WTC11 (cell line): ENCODE results near the gene TTR. TPM values are rescaled to one million over a fixed set of nuclear protein-coding genes. Genes with fewer than 3 reads are reported as not detected.

Experiments
- ATAC-seq: fragments of 200-7000 bp; cut with Tn5 transposase; 2 replicates; pipeline ENCODE4 v1.10.0; 2021; ENCODE audit warnings: mild to moderate bottlenecking, moderate library complexity
- CTCF ChIA-PET: fragments of 300-600 bp; sonication (Branson Sonifier 250); formaldehyde crosslinking; loops from one replicate; lab custom pipeline; 2021; ENCODE audit warnings: antibody characterized with exemption; lab: Charles Lee
- POLR2A ChIA-PET: fragments of 350-600 bp; sonication (Branson Sonifier 250); formaldehyde crosslinking; loops from one replicate; lab custom pipeline; 2021; ENCODE audit warnings: antibody characterized with exemption; lab: Charles Lee
- DNase-seq: peaks from one replicate; pipeline ENCODE4 v3.0.0; 2021; ENCODE audit warnings: low spot score
- H3K27ac Mint-ChIP-seq: 2 replicates; pipeline ENCODE4 v1.8.0; 2021; ENCODE audit warnings: mixed read lengths
- H3K27me3 Mint-ChIP-seq: 2 replicates; pipeline ENCODE4 v1.8.0; 2021; ENCODE audit warnings: low read depth, mild to moderate bottlenecking, moderate library complexity, mixed read lengths
- H3K36me3 Mint-ChIP-seq: 2 replicates; pipeline ENCODE4 v1.8.0; 2021; ENCODE audit warnings: mixed read lengths
- H3K4me1 Mint-ChIP-seq: 2 replicates; pipeline ENCODE4 v1.8.0; 2022; ENCODE audit warnings: mixed read lengths
- H3K4me3 Mint-ChIP-seq: 2 replicates; pipeline ENCODE4 v1.8.0; 2021; ENCODE audit warnings: mild to moderate bottlenecking, moderate library complexity, mixed read lengths
- H3K9me3 Mint-ChIP-seq: 2 replicates; pipeline ENCODE4 v1.8.0; 2021; ENCODE audit warnings: mixed read lengths
- CBFB ChIP-seq: sonication (generic); formaldehyde crosslinking; IDR thresholded peaks from 2 replicates; pipeline ENCODE4 v1.8.1; 2022; ENCODE audit warnings: mild to moderate bottlenecking, low read depth, missing genetic modification reagents
- EMX1 ChIP-seq: fragments of 250-450 bp; sonication (Bioruptor Pico); IDR thresholded peaks from 2 replicates; pipeline ENCODE4 v1.8.0; 2021; ENCODE audit warnings: mild to moderate bottlenecking
- ERG ChIP-seq: fragments of 250-450 bp; sonication (Bioruptor Pico); IDR thresholded peaks from 2 replicates; pipeline ENCODE4 v1.8.0; 2021; ENCODE audit warnings: mild to moderate bottlenecking
- GABPB1 ChIP-seq: sonication (generic); formaldehyde crosslinking; IDR thresholded peaks from 2 replicates; pipeline ENCODE4 v1.8.1; 2023; ENCODE audit warnings: mild to moderate bottlenecking, missing genetic modification reagents
- GRHL2 ChIP-seq: fragments of 250-450 bp; sonication (Bioruptor Pico); IDR thresholded peaks from 2 replicates; pipeline ENCODE4 v1.8.0; 2022; ENCODE audit warnings: mild to moderate bottlenecking, moderate library complexity; ENCODE audit not compliant: insufficient replicate concordance, severe bottlenecking
- IRF2 ChIP-seq: sonication (generic); formaldehyde crosslinking; IDR thresholded peaks from 2 replicates; pipeline ENCODE4 v1.8.0; 2022; ENCODE audit warnings: low read depth, missing genetic modification reagents, borderline replicate concordance
- JAZF1 ChIP-seq: fragments of 250-450 bp; sonication (Bioruptor Pico); IDR thresholded peaks from 2 replicates; pipeline ENCODE4 v1.9.0; 2021; ENCODE audit warnings: moderate library complexity, mild to moderate bottlenecking, inconsistent platforms
- NR1H2 ChIP-seq: sonication (generic); formaldehyde crosslinking; IDR thresholded peaks from 2 replicates; pipeline ENCODE4 v1.9.0; 2021; ENCODE audit warnings: mild to moderate bottlenecking, moderate library complexity, missing genetic modification reagents
- PREB ChIP-seq: sonication (generic); formaldehyde crosslinking; IDR thresholded peaks from 2 replicates; pipeline ENCODE4 v1.8.1; 2022; ENCODE audit warnings: mild to moderate bottlenecking, missing genetic modification reagents, moderate library complexity, borderline replicate concordance
- PRRX2 ChIP-seq: fragments of 250-450 bp; sonication (Bioruptor Pico); IDR thresholded peaks from 2 replicates; pipeline ENCODE4 v1.8.0; 2021; ENCODE audit warnings: mild to moderate bottlenecking
- RELA ChIP-seq: sonication (generic); formaldehyde crosslinking; IDR thresholded peaks from 2 replicates; pipeline ENCODE4 v1.8.1; 2022; ENCODE audit warnings: missing genetic modification reagents, mild to moderate bottlenecking, borderline replicate concordance
- TCF7 ChIP-seq: sonication (generic); formaldehyde crosslinking; IDR thresholded peaks from 2 replicates; pipeline ENCODE4 v1.8.0; 2022; ENCODE audit warnings: mild to moderate bottlenecking, low read depth, missing genetic modification reagents, moderate library complexity
- ZNF138 ChIP-seq: sonication (generic); formaldehyde crosslinking; conservative IDR thresholded peaks from 2 replicates; pipeline ENCODE4 v1.8.1; 2022; ENCODE audit warnings: mild to moderate bottlenecking, moderate library complexity, missing genetic modification reagents
- ZNF232 ChIP-seq: sonication (generic); formaldehyde crosslinking; IDR thresholded peaks from 2 replicates; pipeline ENCODE4 v1.8.0; 2022; ENCODE audit warnings: mild to moderate bottlenecking, missing genetic modification reagents
- ZNF317 ChIP-seq: sonication (generic); formaldehyde crosslinking; IDR thresholded peaks from 2 replicates; pipeline ENCODE4 v1.8.1; 2023; ENCODE audit warnings: low read depth, mild to moderate bottlenecking, moderate library complexity, missing genetic modification reagents, borderline replicate concordance
- ZNF416 ChIP-seq: fragments of 250-450 bp; sonication (Bioruptor Pico); IDR thresholded peaks from 2 replicates; pipeline ENCODE4 v1.9.0; 2021; ENCODE audit warnings: mild to moderate bottlenecking, inconsistent platforms
- total RNA-seq: library from RNA; stranded (reverse); gene quantifications from 3 replicates; pipeline ENCODE4 v1.2.3, GENCODE V29; 2021
- TF ChIP-seq, protein P1 (sequence below): fragments of 250-450 bp; sonication (Bioruptor Pico); IDR thresholded peaks from 2 replicates; pipeline ENCODE4 v1.9.0; 2021; ENCODE audit warnings: moderate library complexity, mild to moderate bottlenecking, inconsistent platforms, borderline replicate concordance
- TF ChIP-seq, protein P2 (sequence below): sonication (generic); formaldehyde crosslinking; IDR thresholded peaks from 2 replicates; pipeline ENCODE4 v1.8.0; 2022; ENCODE audit warnings: mild to moderate bottlenecking, missing genetic modification reagents
- TF ChIP-seq, protein P3 (sequence below): sonication (generic); formaldehyde crosslinking; IDR thresholded peaks from 2 replicates; pipeline ENCODE4 v1.8.1; 2022; ENCODE audit warnings: missing genetic modification reagents, borderline replicate concordance
- TF ChIP-seq, protein P4 (sequence below): fragments of 250-450 bp; sonication (Bioruptor Pico); conservative IDR thresholded peaks from 2 replicates; pipeline ENCODE4 v1.9.0; 2021; ENCODE audit warnings: mild to moderate bottlenecking
- TF ChIP-seq, protein P5 (sequence below): sonication (generic); formaldehyde crosslinking; IDR thresholded peaks from 2 replicates; pipeline ENCODE4 v1.8.0; 2022; ENCODE audit warnings: mild to moderate bottlenecking, missing genetic modification reagents
- TF ChIP-seq, protein P6 (sequence below): sonication (generic); formaldehyde crosslinking; conservative IDR thresholded peaks from 2 replicates; pipeline ENCODE4 v1.8.1; 2023; ENCODE audit warnings: mild to moderate bottlenecking, low read depth, missing genetic modification reagents, moderate library complexity

TTR gene
- total RNA-seq, 1 experiment from 2014 or later: 1.0 TPM

- H3K4me1 Mint-ChIP-seq: 0 out of 2 replicates have a peak, but pooled peaks cover 2% of the 10 kb centered on the region
- H3K36me3 Mint-ChIP-seq: no peaks in the 10 kb centered on the region
- no peak overlapping the region for H3K4me3 Mint-ChIP-seq
- DNase-seq: no peak
- 0 out of 2 replicates have a peak, but pooled peaks cover 3% of the 10 kb centered on the region for H3K9me3 Mint-ChIP-seq
- TF ChIP-seq PRRX2 (no peak), IRF2 (CRISPR knock-in tag) (no peak), CBFB (CRISPR knock-in tag) (no peak), ZNF416 (CRISPR knock-in tag) (no peak), PREB (CRISPR knock-in tag) (no peak), NR1H2 (CRISPR knock-in tag) (no peak), GRHL2 (CRISPR knock-in tag) (no peak), JAZF1 (CRISPR knock-in tag) (no peak), ZNF232 (CRISPR knock-in tag) (no peak), ZNF138 (CRISPR knock-in tag) (no peak)
- TF ChIP-seq, protein P1, sequence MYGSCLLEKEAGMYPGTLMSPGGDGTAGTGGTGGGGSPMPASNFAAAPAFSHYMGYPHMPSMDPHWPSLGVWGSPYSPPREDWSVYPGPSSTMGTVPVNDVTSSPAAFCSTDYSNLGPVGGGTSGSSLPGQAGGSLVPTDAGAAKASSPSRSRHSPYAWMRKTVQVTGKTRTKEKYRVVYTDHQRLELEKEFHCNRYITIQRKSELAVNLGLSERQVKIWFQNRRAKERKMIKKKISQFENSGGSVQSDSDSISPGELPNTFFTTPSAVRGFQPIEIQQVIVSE (CRISPR knock-in tag): no peak
- TF ChIP-seq, protein P2, sequence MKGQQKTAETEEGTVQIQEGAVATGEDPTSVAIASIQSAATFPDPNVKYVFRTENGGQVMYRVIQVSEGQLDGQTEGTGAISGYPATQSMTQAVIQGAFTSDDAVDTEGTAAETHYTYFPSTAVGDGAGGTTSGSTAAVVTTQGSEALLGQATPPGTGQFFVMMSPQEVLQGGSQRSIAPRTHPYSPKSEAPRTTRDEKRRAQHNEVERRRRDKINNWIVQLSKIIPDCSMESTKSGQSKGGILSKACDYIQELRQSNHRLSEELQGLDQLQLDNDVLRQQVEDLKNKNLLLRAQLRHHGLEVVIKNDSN: no peak
- no peak overlapping the region for H3K27ac Mint-ChIP-seq
- no peaks in the 10 kb centered on the region for H3K27me3 Mint-ChIP-seq
- ATAC-seq: no peak
- POLR2A ChIA-PET: no interaction called here
- CTCF ChIA-PET: no interaction called here
Observed at GRCh38 chr18:31578126-31578525, 13.6 kb upstream of the TTR start.

DNA sequence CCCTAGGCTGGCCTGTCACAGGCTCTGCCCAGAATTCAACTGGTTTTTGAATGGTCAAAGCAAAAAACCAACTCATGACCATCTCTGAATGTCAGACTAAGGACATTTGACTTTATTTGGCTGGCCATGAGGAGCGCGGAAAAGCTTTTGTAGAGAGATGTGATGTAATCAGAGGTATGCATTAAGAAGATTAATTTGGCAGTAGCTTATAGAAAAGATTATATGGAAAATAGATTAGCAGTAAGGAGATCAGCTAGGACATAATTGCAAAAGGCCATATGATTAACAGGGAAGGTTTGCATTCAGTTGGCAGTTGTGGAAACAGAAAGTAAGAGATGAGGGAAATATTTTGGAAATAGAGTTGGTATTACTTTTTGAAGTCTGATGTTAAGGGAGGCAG, 12.3 kb upstream of the TTR start:
- 0 out of 2 replicates have a peak, but pooled peaks cover 3% of the 10 kb centered on the region for H3K9me3 Mint-ChIP-seq
- DNase-seq (no peak), ATAC-seq (no peak)
- ChIA-PET CTCF (interaction anchor here (1.2 kb wide), 1 partner anchor 23 kb away, joined by 5 read pairs; no protein-coding TSS in a partner anchor), POLR2A (no interaction called here)
- no peaks in the 10 kb centered on the region for H3K36me3 Mint-ChIP-seq
- H3K4me1 Mint-ChIP-seq: 0 out of 2 replicates have a peak, but pooled peaks cover 2% of the 10 kb centered on the region
- no peaks in the 10 kb centered on the region for H3K27me3 Mint-ChIP-seq
- no peak overlapping the region for H3K4me3 Mint-ChIP-seq
- H3K27ac Mint-ChIP-seq: no peak overlapping the region
- TF ChIP-seq, protein P3, sequence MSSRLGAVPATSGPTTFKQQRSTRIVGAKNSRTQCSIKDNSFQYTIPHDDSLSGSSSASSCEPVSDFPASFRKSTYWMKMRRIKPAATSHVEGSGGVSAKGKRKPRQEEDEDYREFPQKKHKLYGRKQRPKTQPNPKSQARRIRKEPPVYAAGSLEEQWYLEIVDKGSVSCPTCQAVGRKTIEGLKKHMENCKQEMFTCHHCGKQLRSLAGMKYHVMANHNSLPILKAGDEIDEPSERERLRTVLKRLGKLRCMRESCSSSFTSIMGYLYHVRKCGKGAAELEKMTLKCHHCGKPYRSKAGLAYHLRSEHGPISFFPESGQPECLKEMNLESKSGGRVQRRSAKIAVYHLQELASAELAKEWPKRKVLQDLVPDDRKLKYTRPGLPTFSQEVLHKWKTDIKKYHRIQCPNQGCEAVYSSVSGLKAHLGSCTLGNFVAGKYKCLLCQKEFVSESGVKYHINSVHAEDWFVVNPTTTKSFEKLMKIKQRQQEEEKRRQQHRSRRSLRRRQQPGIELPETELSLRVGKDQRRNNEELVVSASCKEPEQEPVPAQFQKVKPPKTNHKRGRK: no peak
- TF ChIP-seq, protein P4, sequence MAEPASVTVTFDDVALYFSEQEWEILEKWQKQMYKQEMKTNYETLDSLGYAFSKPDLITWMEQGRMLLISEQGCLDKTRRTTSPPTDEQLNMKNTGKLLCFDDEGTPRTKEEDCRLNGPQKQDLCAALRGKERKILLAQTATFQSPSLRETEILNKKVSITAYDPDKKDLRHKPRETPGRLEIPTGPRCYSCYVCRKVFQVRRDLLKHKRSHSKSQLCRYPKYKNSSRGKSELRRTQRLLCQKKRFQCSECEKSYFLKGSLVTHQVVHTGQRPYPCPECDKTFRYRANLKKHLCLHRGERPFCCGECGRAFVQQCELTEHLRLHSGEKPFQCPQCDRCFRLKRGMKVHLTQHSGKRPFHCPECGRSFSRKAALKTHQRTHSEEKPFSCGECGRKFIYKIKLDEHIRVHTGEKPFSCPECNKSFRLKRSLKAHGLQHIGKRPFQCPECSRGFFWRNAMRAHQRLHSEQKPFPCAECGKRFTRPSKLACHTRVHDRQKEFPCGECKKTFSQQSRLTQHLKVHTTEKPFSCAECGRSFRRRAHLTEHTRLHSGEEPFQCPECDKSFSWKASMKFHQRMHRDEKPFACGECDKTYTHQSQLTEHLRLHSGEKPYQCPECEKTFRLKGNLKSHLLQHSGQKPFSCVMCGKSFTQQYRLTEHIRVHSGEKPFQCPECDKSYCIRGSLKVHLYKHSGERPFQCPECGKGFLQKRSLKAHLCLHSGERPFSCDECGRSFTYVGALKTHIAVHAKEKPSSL (CRISPR knock-in tag): no peak
- TF ChIP-seq, protein P5, sequence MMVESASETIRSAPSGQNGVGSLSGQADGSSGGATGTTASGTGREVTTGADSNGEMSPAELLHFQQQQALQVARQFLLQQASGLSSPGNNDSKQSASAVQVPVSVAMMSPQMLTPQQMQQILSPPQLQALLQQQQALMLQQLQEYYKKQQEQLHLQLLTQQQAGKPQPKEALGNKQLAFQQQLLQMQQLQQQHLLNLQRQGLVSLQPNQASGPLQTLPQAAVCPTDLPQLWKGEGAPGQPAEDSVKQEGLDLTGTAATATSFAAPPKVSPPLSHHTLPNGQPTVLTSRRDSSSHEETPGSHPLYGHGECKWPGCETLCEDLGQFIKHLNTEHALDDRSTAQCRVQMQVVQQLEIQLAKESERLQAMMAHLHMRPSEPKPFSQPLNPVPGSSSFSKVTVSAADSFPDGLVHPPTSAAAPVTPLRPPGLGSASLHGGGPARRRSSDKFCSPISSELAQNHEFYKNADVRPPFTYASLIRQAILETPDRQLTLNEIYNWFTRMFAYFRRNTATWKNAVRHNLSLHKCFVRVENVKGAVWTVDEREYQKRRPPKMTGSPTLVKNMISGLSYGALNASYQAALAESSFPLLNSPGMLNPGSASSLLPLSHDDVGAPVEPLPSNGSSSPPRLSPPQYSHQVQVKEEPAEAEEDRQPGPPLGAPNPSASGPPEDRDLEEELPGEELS (CRISPR knock-in tag): no peak
- TF ChIP-seq ZNF317: no peak
- TF ChIP-seq GABPB1 (CRISPR knock-in tag): no peak
- no peak for TF ChIP-seq EMX1 (CRISPR knock-in tag)
- TF ChIP-seq ERG (CRISPR knock-in tag): no peak
- TF ChIP-seq RELA (CRISPR knock-in tag): no peak
- TF ChIP-seq, protein P6, sequence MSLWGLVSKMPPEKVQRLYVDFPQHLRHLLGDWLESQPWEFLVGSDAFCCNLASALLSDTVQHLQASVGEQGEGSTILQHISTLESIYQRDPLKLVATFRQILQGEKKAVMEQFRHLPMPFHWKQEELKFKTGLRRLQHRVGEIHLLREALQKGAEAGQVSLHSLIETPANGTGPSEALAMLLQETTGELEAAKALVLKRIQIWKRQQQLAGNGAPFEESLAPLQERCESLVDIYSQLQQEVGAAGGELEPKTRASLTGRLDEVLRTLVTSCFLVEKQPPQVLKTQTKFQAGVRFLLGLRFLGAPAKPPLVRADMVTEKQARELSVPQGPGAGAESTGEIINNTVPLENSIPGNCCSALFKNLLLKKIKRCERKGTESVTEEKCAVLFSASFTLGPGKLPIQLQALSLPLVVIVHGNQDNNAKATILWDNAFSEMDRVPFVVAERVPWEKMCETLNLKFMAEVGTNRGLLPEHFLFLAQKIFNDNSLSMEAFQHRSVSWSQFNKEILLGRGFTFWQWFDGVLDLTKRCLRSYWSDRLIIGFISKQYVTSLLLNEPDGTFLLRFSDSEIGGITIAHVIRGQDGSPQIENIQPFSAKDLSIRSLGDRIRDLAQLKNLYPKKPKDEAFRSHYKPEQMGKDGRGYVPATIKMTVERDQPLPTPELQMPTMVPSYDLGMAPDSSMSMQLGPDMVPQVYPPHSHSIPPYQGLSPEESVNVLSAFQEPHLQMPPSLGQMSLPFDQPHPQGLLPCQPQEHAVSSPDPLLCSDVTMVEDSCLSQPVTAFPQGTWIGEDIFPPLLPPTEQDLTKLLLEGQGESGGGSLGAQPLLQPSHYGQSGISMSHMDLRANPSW (CRISPR knock-in tag): no peak
- no peak for TF ChIP-seq TCF7
- TF ChIP-seq, protein P2: no peak
